GDM1 (cell line): ENCODE data around the gene COL6A3.
A peak's percentile ranks its signal among the peaks of the same experiment; 100 is the strongest.

Experiments
- DNase-seq: peaks from one replicate; lab custom pipeline; 2025; lab: John Stamatoyannopoulos, UW

COL6A3 gene

GRCh38 chr2:237294460-237294859 is 119.5 kb downstream of the COL6A3 start:
- DNase-seq = no peak

GRCh38 chr2:237293978-237294377 is 120.0 kb downstream of the COL6A3 start:
- DNase-seq = no peak

GRCh38 chr2:237291138-237291792 is 122.7 kb downstream of the COL6A3 start:
- peak; percentile 31 for DNase-seq

GRCh38 chr2:237290261-237290660 is 123.7 kb downstream of the COL6A3 start:
- DNase-seq = no peak

- no peak for DNase-seq
These were observed 124.8 kb downstream of the COL6A3 start for GRCh38 chr2:237289139-237289538.

- no peak for DNase-seq
These were observed 126.1 kb downstream of the COL6A3 start for GRCh38 chr2:237287872-237288271.

- DNase-seq = no peak
These were observed 130.6 kb downstream of the COL6A3 start for GRCh38 chr2:237283131-237283928.

GRCh38 chr2:237282568-237283128 is 131.3 kb downstream of the COL6A3 start:
- DNase-seq = no peak

GRCh38 chr2:237281836-237282306 is 132.1 kb downstream of the COL6A3 start:
- no peak for DNase-seq

- DNase-seq = no peak
These were observed 133.0 kb downstream of the COL6A3 start for GRCh38 chr2:237280939-237281338.

GRCh38 chr2:237280229-237280628 is 133.7 kb downstream of the COL6A3 start:
- DNase-seq = no peak

- DNase-seq = no peak
These were observed 134.8 kb downstream of the COL6A3 start for GRCh38 chr2:237279012-237279768.

- DNase-seq = no peak
These were observed 135.4 kb downstream of the COL6A3 start for GRCh38 chr2:237278568-237278967.

GRCh38 chr2:237276716-237277490 is 137.1 kb downstream of the COL6A3 start:
- no peak for DNase-seq
